ENCODE results near the gene CDHR2.

The CDHR2 gene

DNA sequence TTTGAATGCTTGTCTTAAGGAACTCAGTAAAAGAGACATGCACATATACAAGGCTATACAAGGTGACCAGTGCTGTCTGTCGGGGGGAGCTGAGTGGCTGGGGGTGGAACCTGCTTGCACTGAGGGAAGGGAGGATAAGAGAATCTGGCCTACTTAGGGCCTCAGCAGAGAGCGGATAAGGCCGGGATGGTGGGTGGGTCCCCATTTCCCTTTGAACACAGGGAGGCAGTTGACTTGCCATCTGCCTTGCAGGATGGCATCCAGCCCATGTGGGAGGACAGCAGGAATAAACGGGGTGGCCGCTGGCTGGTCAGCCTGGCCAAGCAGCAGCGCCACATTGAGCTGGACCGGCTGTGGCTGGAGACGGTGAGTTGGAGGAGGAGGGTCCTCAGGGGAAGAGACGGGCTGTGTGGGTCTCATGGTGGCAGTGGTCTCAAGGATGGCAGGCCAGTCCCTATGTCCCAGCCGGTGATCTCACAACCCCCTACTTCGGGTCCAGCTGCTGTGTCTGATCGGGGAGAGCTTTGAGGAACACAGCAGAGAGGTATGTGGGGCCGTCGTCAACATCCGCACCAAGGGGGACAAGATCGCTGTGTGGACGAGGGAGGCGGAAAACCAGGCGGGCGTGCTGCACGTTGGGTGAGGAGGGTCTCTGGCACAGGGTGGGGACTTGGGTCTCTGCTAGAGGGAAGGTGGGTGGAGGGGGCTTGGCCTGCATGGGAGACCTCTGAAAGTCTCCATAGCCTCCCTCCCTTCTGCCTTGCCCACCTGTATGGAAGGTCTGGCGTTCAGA lies 95.9 kb downstream of the CDHR2 start:
- no peak for DNase-seq
